Measurements from ENCODE around the gene KCTD21.

KCTD21 gene

GRCh38 chr11:78209478-78209877 lies 21.1 kb upstream of the KCTD21 start:
- no peak overlapping the region for H3K4me3 ChIP-seq (ENCODE audit: extremely low read depth, insufficient read depth, low read length, poor library complexity, severe bottlenecking)
- peaks cover 79% of the 10 kb centered on the region for H3K36me3 ChIP-seq (ENCODE audit: control insufficient read depth, insufficient read depth, low read length)
- H3K27ac ChIP-seq (ENCODE audit: low read depth, low read length, severe bottlenecking) = no peak overlapping the region
- 95 to 98% methylated on average over 11 to 17 of the region's 18 CpGs for WGBS, 2 experiments (ENCODE audit: insufficient coverage in 2 of 2)
- no peaks in the 10 kb centered on the region for H3K9me3 ChIP-seq (ENCODE audit: control insufficient read depth, low read length)
- H3K4me1 ChIP-seq (ENCODE audit: control insufficient read depth, insufficient read depth, low read length, poor library complexity, severe bottlenecking) = peaks cover 11% of the 10 kb centered on the region

DNA sequence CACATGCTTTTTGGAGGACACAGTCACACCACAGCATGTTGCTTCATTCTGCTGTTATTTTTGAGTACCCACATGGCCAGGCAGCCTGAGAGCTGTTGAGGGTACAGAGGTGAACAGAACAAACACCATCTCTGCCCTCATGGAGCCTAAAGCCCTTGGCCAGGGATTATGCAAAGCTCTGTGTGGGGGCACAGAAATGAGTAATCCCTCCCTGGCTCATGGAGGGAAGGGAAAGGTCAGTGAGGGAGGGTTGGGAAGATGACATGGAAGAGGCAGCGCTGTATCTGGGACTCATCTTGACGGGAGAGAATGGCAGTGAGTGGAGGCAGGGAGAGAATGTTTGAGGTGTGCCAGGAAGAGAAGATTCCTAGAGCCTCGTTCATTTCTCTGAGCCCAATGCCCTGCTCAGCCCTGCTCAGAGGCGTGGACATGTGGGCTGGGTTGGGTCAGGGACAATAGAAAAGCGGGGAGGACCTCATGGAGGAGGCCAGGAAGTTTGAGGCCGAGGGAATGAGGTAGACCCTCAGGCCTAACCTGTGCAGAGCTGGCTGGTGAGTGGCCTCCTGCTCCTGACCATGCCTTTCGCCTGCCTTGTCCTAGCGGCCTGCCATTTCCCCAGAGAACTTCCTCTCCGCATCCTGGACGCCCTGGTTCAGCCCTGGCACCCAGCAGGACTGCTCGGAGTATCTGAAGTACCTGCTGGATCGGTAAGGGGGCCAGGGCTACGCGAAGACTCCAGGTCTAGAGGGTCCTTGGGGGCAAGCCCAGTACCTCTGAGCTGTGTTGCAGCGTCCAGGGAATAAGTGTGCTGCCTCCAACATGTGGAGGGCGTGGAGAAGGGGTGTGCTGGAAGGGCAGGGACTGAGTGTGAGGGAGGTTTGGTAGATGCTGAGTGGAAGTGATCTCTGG lies 20.1 kb upstream of the KCTD21 start:
- WGBS, 2 experiments (ENCODE audit: insufficient coverage in 2 of 2) = 94 to 95% methylated on average over 12 to 16 of the region's 16 CpGs
- Histone ChIP-seq H3K36me3 (ENCODE audit: control insufficient read depth, insufficient read depth, low read length) (peaks cover 74% of the 10 kb centered on the region), H3K27ac (ENCODE audit: low read depth, low read length, severe bottlenecking) (no peak overlapping the region), H3K9me3 (ENCODE audit: control insufficient read depth, low read length) (no peaks in the 10 kb centered on the region), H3K4me1 (ENCODE audit: control insufficient read depth, insufficient read depth, low read length, poor library complexity, severe bottlenecking) (peaks cover 11% of the 10 kb centered on the region), H3K4me3 (ENCODE audit: extremely low read depth, insufficient read depth, low read length, poor library complexity, severe bottlenecking) (no peak overlapping the region)

DNA sequence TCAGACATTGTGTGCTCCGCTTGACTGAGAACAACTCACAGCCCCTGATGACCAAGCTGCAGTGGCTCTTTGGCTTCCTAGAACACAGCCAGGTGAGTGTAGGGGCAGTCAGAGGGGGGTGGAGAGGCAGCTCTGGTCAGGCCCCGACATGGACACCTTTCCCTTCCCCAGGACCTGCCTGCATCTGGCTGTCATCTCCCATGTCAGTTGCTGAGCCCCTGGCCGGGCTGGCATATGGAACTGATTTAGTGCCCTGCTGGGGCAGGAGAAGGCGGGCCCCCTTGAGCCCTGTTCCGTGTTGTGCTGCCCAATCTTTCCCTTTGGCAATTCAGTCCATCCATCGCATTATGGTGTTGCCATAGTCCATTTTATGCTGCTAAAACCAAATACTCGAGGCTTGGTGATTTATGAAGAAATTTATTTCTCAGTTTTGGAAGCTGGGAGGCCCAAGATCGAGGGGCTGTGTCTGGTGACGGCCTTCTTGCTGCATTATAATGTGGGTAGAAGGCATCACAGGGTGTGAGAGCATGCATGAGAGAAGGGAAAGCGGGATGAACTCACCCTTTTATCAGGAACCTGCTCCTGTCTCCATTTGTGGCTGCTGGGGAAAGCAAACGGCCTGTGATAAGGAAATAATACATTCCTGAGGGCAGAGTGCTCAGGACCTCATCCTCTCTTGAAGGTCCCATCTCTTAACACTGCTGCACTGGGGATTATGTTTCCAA lies 19.3 kb upstream of the KCTD21 start:
- H3K9me3 ChIP-seq (ENCODE audit: control insufficient read depth, low read length) = no peaks in the 10 kb centered on the region
- peaks cover 74% of the 10 kb centered on the region for H3K36me3 ChIP-seq (ENCODE audit: control insufficient read depth, insufficient read depth, low read length)
- peaks cover 12% of the 10 kb centered on the region for H3K4me1 ChIP-seq (ENCODE audit: control insufficient read depth, insufficient read depth, low read length, poor library complexity, severe bottlenecking)
- no peak overlapping the region for H3K27ac ChIP-seq (ENCODE audit: low read depth, low read length, severe bottlenecking)
- H3K4me3 ChIP-seq (ENCODE audit: extremely low read depth, insufficient read depth, low read length, poor library complexity, severe bottlenecking) = no peak overlapping the region
- 81 to 94% methylated on average over 9 of the region's 11 CpGs for WGBS, 2 experiments (ENCODE audit: insufficient coverage in 2 of 2)

- no peak overlapping the region for H3K4me3 ChIP-seq (ENCODE audit: extremely low read depth, insufficient read depth, low read length, poor library complexity, severe bottlenecking)
- H3K4me1 ChIP-seq (ENCODE audit: control insufficient read depth, insufficient read depth, low read length, poor library complexity, severe bottlenecking) = peaks cover 19% of the 10 kb centered on the region
- no peaks in the 10 kb centered on the region for H3K9me3 ChIP-seq (ENCODE audit: control insufficient read depth, low read length)
- peaks cover 74% of the 10 kb centered on the region for H3K36me3 ChIP-seq (ENCODE audit: control insufficient read depth, insufficient read depth, low read length)
- WGBS, 2 experiments (ENCODE audit: insufficient coverage in 2 of 2) = 95 to 97% methylated on average over 7 of the region's 7 CpGs
- no peak overlapping the region for H3K27ac ChIP-seq (ENCODE audit: low read depth, low read length, severe bottlenecking)
These were observed 17.3 kb upstream of the KCTD21 start for GRCh38 chr11:78205691-78206090.

GRCh38 chr11:78205256-78205655 lies 16.8 kb upstream of the KCTD21 start:
- 93% methylated on average over 3 of the region's 4 CpGs for WGBS, 2 experiments (ENCODE audit: insufficient coverage in 2 of 2)
- H3K36me3 ChIP-seq (ENCODE audit: control insufficient read depth, insufficient read depth, low read length) = peaks cover 74% of the 10 kb centered on the region
- H3K4me1 ChIP-seq (ENCODE audit: control insufficient read depth, insufficient read depth, low read length, poor library complexity, severe bottlenecking) = peaks cover 19% of the 10 kb centered on the region
- H3K27ac ChIP-seq (ENCODE audit: low read depth, low read length, severe bottlenecking) = no peak overlapping the region
- no peaks in the 10 kb centered on the region for H3K9me3 ChIP-seq (ENCODE audit: control insufficient read depth, low read length)
- no peak overlapping the region for H3K4me3 ChIP-seq (ENCODE audit: extremely low read depth, insufficient read depth, low read length, poor library complexity, severe bottlenecking)

DNA sequence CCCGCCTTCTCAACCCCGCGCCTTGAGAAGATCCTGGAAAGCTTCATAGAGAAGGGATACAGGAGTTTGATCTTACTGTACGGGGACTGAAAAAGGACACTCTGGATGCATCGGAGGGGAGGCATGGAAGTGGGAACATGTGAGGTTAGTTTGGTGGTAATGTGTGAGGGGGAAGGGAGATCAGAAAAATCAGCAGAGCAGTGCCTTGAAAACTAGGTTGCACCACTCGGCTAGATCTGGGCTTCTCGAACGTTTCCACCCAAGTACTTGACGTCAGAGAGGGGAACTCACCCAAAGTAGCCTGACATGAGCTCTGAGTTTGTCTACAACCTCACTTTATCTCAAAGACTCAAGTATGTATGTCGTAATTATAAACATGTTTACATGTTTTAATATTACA lies 14.8 kb upstream of the KCTD21 start:
- Histone ChIP-seq H3K9me3 (ENCODE audit: control insufficient read depth, low read length) (no peaks in the 10 kb centered on the region), H3K4me3 (ENCODE audit: extremely low read depth, insufficient read depth, low read length, poor library complexity, severe bottlenecking) (no peak overlapping the region), H3K27ac (ENCODE audit: low read depth, low read length, severe bottlenecking) (no peak overlapping the region), H3K4me1 (ENCODE audit: control insufficient read depth, insufficient read depth, low read length, poor library complexity, severe bottlenecking) (peaks cover 17% of the 10 kb centered on the region), H3K36me3 (ENCODE audit: control insufficient read depth, insufficient read depth, low read length) (peaks cover 76% of the 10 kb centered on the region)
- 96 to 99% methylated on average over 5 to 9 of the region's 10 CpGs for WGBS, 2 experiments (ENCODE audit: insufficient coverage in 2 of 2)

GRCh38 chr11:78202733-78203167 lies 14.3 kb upstream of the KCTD21 start:
- Histone ChIP-seq H3K27ac (ENCODE audit: low read depth, low read length, severe bottlenecking) (no peak overlapping the region), H3K9me3 (ENCODE audit: control insufficient read depth, low read length) (no peaks in the 10 kb centered on the region)
- 89 to 96% methylated on average over 3 of the region's 3 CpGs for WGBS, 2 experiments (ENCODE audit: insufficient coverage in 2 of 2)

DNA sequence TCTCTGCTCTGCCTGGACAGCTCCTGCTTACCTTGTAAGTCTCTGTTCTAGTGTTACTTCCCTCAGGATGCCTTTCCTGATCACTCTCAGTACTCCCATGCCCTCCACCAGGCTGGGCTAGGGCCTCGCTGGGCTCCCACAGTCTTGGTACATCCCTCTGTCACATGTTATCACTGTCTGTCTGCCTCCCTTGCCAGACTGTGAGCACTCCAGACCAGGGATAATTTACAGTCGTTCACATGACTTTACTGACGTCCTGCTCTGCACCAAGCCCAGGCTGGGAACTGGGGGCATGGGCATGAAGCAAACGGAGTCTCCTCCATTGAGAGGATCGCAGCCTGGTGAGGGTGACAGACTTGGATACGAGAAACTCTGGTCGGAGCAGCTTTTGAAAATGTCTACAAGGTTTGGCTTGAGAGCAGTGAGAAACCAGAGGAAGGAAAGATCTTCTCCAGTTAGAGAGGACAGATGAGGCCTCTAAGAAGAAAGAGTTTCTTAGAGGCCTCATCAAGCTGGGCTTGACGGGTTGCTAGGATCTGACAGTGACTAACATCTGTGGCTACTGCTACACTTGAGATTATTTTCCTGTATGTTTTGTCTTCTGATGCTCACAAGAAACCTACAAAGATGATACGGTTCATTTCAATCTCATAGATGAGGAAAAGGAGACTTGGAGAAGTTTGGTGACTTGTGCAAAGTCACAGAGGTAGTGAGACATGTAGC lies 12.8 kb upstream of the KCTD21 start:
- Histone ChIP-seq H3K4me3 (ENCODE audit: extremely low read depth, insufficient read depth, low read length, poor library complexity, severe bottlenecking) (no peak overlapping the region), H3K36me3 (ENCODE audit: control insufficient read depth, insufficient read depth, low read length) (peaks cover 79% of the 10 kb centered on the region), H3K27ac (ENCODE audit: low read depth, low read length, severe bottlenecking) (no peak overlapping the region), H3K4me1 (ENCODE audit: control insufficient read depth, insufficient read depth, low read length, poor library complexity, severe bottlenecking) (peaks cover 8% of the 10 kb centered on the region), H3K9me3 (ENCODE audit: control insufficient read depth, low read length) (no peaks in the 10 kb centered on the region)
- 87 to 90% methylated on average over 8 to 9 of the region's 9 CpGs for WGBS, 2 experiments (ENCODE audit: insufficient coverage in 2 of 2)

More at GRCh38 chr11:78202733-78203167, 14.3 kb upstream of the KCTD21 start:
- Histone ChIP-seq H3K36me3 (ENCODE audit: control insufficient read depth, insufficient read depth, low read length) (peaks cover 79% of the 10 kb centered on the region), H3K4me3 (ENCODE audit: extremely low read depth, insufficient read depth, low read length, poor library complexity, severe bottlenecking) (no peak overlapping the region), H3K4me1 (ENCODE audit: control insufficient read depth, insufficient read depth, low read length, poor library complexity, severe bottlenecking) (peaks cover 13% of the 10 kb centered on the region)

DNA sequence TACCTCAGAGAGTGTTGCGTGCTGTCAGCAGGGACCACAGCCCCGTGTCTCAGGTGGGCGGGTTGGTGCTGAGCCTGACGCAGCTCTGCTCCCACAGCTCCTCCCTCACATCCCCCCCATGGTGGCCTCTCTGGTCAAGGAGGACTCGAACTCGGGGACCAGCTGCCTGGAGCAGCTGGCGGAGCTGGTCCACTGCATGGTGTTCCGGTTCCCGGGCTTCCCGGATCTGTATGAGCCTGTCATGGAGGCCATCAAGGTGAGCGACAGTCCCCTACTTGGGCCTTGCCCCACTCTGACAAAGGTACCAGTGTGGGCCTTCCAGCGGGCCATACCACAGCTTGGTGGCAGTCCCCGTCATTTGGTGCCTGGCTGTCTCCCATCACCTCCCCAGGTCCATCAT lies 12.1 kb upstream of the KCTD21 start:
- Histone ChIP-seq H3K4me3 (ENCODE audit: extremely low read depth, insufficient read depth, low read length, poor library complexity, severe bottlenecking) (no peak overlapping the region), H3K27ac (ENCODE audit: low read depth, low read length, severe bottlenecking) (no peak overlapping the region), H3K9me3 (ENCODE audit: control insufficient read depth, low read length) (no peaks in the 10 kb centered on the region), H3K36me3 (ENCODE audit: control insufficient read depth, insufficient read depth, low read length) (peaks cover 74% of the 10 kb centered on the region), H3K4me1 (ENCODE audit: control insufficient read depth, insufficient read depth, low read length, poor library complexity, severe bottlenecking) (peaks cover 8% of the 10 kb centered on the region)
- 90 to 94% methylated on average over 11 to 13 of the region's 13 CpGs for WGBS, 2 experiments (ENCODE audit: insufficient coverage in 2 of 2)

GRCh38 chr11:78200061-78200460 lies 11.6 kb upstream of the KCTD21 start:
- no peaks in the 10 kb centered on the region for H3K9me3 ChIP-seq (ENCODE audit: control insufficient read depth, low read length)
- no peak overlapping the region for H3K27ac ChIP-seq (ENCODE audit: low read depth, low read length, severe bottlenecking)
- WGBS, 2 experiments (ENCODE audit: insufficient coverage in 2 of 2) = 94 to 100% methylated on average over 1 to 4 of the region's 4 CpGs
- H3K4me3 ChIP-seq (ENCODE audit: extremely low read depth, insufficient read depth, low read length, poor library complexity, severe bottlenecking) = no peak overlapping the region
- H3K4me1 ChIP-seq (ENCODE audit: control insufficient read depth, insufficient read depth, low read length, poor library complexity, severe bottlenecking) = peaks cover 8% of the 10 kb centered on the region
- H3K36me3 ChIP-seq (ENCODE audit: control insufficient read depth, insufficient read depth, low read length) = peaks cover 72% of the 10 kb centered on the region
